Activated effector memory CD4-positive, alpha-beta T cell treated with Interleukin-2 at 50 U/mL for 16 hours (primary cell): ENCODE data around the gene PRKCA.
"Not testable (repeated sequence)": the region's sequence is repeated elsewhere in the genome, so short reads cannot be mapped to it uniquely, and the experiment has no call there.

ENCODE experiments used
- DNase-seq: peaks from one replicate; pipeline ENCODE4 v3.0.0-alpha.2; 2020

PRKCA gene

GRCh38 chr17:66331038-66331816 is 28.8 kb downstream of the PRKCA start:
- DNase-seq: no peak

GRCh38 chr17:66335797-66336196 is 33.4 kb downstream of the PRKCA start:
- no peak for DNase-seq

- DNase-seq: no peak
These were observed 34.9 kb downstream of the PRKCA start for GRCh38 chr17:66337268-66337667.

- DNase-seq: no peak
These were observed 35.6 kb downstream of the PRKCA start for GRCh38 chr17:66337866-66338485.

GRCh38 chr17:66338937-66339336 is 36.5 kb downstream of the PRKCA start:
- DNase-seq: no peak

GRCh38 chr17:66339561-66339960 is 37.1 kb downstream of the PRKCA start:
- no peak for DNase-seq

- DNase-seq: no peak
These were observed 38.3 kb downstream of the PRKCA start for GRCh38 chr17:66340720-66341119.

GRCh38 chr17:66341462-66341861 is 39.0 kb downstream of the PRKCA start:
- no peak for DNase-seq

- DNase-seq: not testable (repeated sequence)
These were observed 39.9 kb downstream of the PRKCA start for GRCh38 chr17:66342263-66342662.

GRCh38 chr17:66343531-66344078 is 41.2 kb downstream of the PRKCA start:
- no peak for DNase-seq

GRCh38 chr17:66344473-66344872 is 42.1 kb downstream of the PRKCA start:
- no peak for DNase-seq

GRCh38 chr17:66345264-66345663 is 42.9 kb downstream of the PRKCA start:
- DNase-seq: no peak

- DNase-seq: not testable (repeated sequence)
These were observed 43.7 kb downstream of the PRKCA start for GRCh38 chr17:66345949-66346638.

GRCh38 chr17:66347661-66348514 is 45.5 kb downstream of the PRKCA start:
- no peak for DNase-seq

- no peak for DNase-seq
These were observed 46.3 kb downstream of the PRKCA start for GRCh38 chr17:66348584-66349165.

GRCh38 chr17:66349521-66350254 is 47.3 kb downstream of the PRKCA start:
- DNase-seq: no peak

- not testable (repeated sequence) for DNase-seq
These were observed 48.2 kb downstream of the PRKCA start for GRCh38 chr17:66350576-66350975.

GRCh38 chr17:66351033-66351432 is 48.6 kb downstream of the PRKCA start:
- DNase-seq: no peak

- DNase-seq: no peak
These were observed 49.3 kb downstream of the PRKCA start for GRCh38 chr17:66351701-66352100.

- no peak for DNase-seq
These were observed 51.6 kb downstream of the PRKCA start for GRCh38 chr17:66353937-66354401.

- DNase-seq: no peak
These were observed 52.1 kb downstream of the PRKCA start for GRCh38 chr17:66354472-66354871.
